ENCODE data around the gene WNK2.

WNK2 gene

DNA sequence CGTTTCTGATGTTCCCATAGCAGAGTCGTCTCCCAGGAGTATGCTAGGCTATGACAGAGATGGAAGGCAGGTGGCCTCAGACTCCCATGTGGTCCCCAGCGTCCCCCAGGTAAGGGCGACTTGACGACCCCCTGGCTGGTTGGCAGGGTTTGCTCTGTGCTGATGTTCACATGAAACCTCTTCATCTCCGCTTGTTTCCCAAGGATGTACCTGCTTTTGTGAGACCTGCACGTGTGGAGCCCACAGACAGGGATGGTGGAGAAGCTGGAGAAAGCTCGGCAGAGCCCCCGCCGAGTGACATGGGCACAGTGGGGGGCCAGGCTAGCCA, 108.3 kb downstream of the WNK2 start:
- H3K9ac ChIP-seq (ENCODE audit: low read depth, low read length), result no peak overlapping the region
- no peak overlapping the region for H3K27ac ChIP-seq (ENCODE audit: low read length)
- no peak overlapping the region for H3K4me3 ChIP-seq (ENCODE audit: low read length)
- no peaks in the 10 kb centered on the region for H3K36me3 ChIP-seq (ENCODE audit: insufficient read depth, low read depth, low read length)
- H3K27me3 ChIP-seq (ENCODE audit: insufficient read depth, low read length), result no peaks in the 10 kb centered on the region
- no peaks in the 10 kb centered on the region for H3K4me1 ChIP-seq (ENCODE audit: insufficient read depth, low read length)
- H3K9me3 ChIP-seq (ENCODE audit: insufficient read depth, low read depth, low read length), result no peaks in the 10 kb centered on the region

DNA sequence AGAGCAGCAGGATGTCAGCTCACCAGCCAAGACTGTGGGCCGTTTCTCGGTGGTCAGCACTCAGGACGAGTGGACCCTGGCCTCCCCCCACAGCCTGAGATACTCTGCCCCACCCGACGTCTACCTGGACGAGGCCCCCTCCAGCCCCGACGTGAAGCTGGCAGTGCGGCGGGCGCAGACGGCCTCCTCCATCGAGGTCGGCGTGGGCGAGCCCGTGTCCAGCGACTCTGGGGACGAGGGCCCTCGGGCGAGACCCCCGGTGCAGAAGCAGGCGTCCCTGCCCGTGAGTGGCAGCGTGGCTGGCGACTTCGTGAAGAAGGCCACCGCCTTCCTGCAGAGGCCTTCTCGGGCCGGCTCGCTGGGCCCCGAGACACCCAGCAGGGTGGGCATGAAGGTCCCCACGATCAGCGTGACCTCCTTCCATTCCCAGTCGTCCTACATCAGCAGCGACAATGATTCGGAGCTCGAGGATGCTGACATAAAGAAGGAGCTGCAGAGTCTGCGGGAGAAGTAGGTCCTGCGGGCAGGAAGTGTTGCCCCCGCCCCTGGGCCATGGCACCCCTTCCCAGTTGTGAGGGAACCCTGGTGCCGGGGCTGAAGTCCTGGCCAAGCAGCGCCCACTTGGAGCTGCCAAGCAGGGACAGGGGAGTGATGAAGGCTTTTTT, 108.9 kb downstream of the WNK2 start:
- Histone ChIP-seq H3K36me3 (ENCODE audit: insufficient read depth, low read depth, low read length) (no peaks in the 10 kb centered on the region), H3K9ac (ENCODE audit: low read depth, low read length) (no peak overlapping the region), H3K27me3 (ENCODE audit: insufficient read depth, low read length) (no peaks in the 10 kb centered on the region), H3K4me3 (ENCODE audit: low read length) (no peak overlapping the region), H3K27ac (ENCODE audit: low read length) (no peak overlapping the region), H3K9me3 (ENCODE audit: insufficient read depth, low read depth, low read length) (no peaks in the 10 kb centered on the region), H3K4me1 (ENCODE audit: insufficient read depth, low read length) (no peaks in the 10 kb centered on the region)

- Histone ChIP-seq H3K36me3 (ENCODE audit: insufficient read depth, low read depth, low read length) (no peaks in the 10 kb centered on the region), H3K27me3 (ENCODE audit: insufficient read depth, low read length) (no peaks in the 10 kb centered on the region), H3K27ac (ENCODE audit: low read length) (no peak overlapping the region), H3K9me3 (ENCODE audit: insufficient read depth, low read depth, low read length) (no peaks in the 10 kb centered on the region), H3K4me3 (ENCODE audit: low read length) (no peak overlapping the region), H3K4me1 (ENCODE audit: insufficient read depth, low read length) (no peaks in the 10 kb centered on the region), H3K9ac (ENCODE audit: low read depth, low read length) (no peak overlapping the region)
Observed at GRCh38 chr9:93294011-93294410, 110.1 kb downstream of the WNK2 start.

DNA sequence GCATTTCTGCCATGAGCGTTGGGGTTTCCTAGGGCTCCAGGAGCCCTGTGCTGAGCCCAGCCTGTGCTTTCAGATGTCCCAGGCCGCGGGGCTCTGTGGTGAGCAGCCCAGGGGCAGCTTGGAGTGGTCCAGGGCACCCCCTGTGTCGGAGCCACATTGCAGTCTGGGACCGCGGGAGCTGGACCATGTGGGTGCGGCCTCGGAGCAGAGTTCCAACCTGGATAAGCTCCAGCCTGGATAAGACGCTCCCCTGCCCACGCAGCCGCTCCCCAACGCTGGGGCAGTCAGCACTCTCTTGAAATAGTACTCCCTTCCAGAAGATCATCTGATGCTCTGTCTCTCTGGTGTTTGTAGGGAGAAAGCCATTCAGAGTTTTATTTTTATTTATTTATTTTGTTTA, 111.1 kb downstream of the WNK2 start:
- H3K27me3 ChIP-seq (ENCODE audit: insufficient read depth, low read length), result no peaks in the 10 kb centered on the region
- no peaks in the 10 kb centered on the region for H3K4me1 ChIP-seq (ENCODE audit: insufficient read depth, low read length)
- H3K27ac ChIP-seq (ENCODE audit: low read length), result no peak overlapping the region

GRCh38 chr9:93295456-93296076, 111.6 kb downstream of the WNK2 start:
- no peak overlapping the region for H3K27ac ChIP-seq (ENCODE audit: low read length)
- H3K4me3 ChIP-seq (ENCODE audit: low read length), result no peak overlapping the region
- no peaks in the 10 kb centered on the region for H3K36me3 ChIP-seq (ENCODE audit: insufficient read depth, low read depth, low read length)
- H3K9ac ChIP-seq (ENCODE audit: low read depth, low read length), result no peak overlapping the region
- no peaks in the 10 kb centered on the region for H3K4me1 ChIP-seq (ENCODE audit: insufficient read depth, low read length)
- no peaks in the 10 kb centered on the region for H3K9me3 ChIP-seq (ENCODE audit: insufficient read depth, low read depth, low read length)
- no peaks in the 10 kb centered on the region for H3K27me3 ChIP-seq (ENCODE audit: insufficient read depth, low read length)

More for the DNA sequence above, 111.1 kb downstream of the WNK2 start:
- H3K9me3 ChIP-seq (ENCODE audit: insufficient read depth, low read depth, low read length), result no peaks in the 10 kb centered on the region
- no peak overlapping the region for H3K9ac ChIP-seq (ENCODE audit: low read depth, low read length)
- H3K36me3 ChIP-seq (ENCODE audit: insufficient read depth, low read depth, low read length), result no peaks in the 10 kb centered on the region
- no peak overlapping the region for H3K4me3 ChIP-seq (ENCODE audit: low read length)

- Histone ChIP-seq H3K9me3 (ENCODE audit: insufficient read depth, low read depth, low read length) (no peaks in the 10 kb centered on the region), H3K4me3 (ENCODE audit: low read length) (no peak overlapping the region), H3K36me3 (ENCODE audit: insufficient read depth, low read depth, low read length) (no peaks in the 10 kb centered on the region), H3K27ac (ENCODE audit: low read length) (no peak overlapping the region), H3K4me1 (ENCODE audit: insufficient read depth, low read length) (no peaks in the 10 kb centered on the region), H3K27me3 (ENCODE audit: insufficient read depth, low read length) (no peaks in the 10 kb centered on the region), H3K9ac (ENCODE audit: low read depth, low read length) (no peak overlapping the region)
Observed at GRCh38 chr9:93296889-93297480, 113.0 kb downstream of the WNK2 start.

- H3K27ac ChIP-seq (ENCODE audit: low read length), result no peak overlapping the region
- H3K4me1 ChIP-seq (ENCODE audit: insufficient read depth, low read length), result no peaks in the 10 kb centered on the region
- no peaks in the 10 kb centered on the region for H3K27me3 ChIP-seq (ENCODE audit: insufficient read depth, low read length)
- H3K36me3 ChIP-seq (ENCODE audit: insufficient read depth, low read depth, low read length), result no peaks in the 10 kb centered on the region
- H3K4me3 ChIP-seq (ENCODE audit: low read length), result no peak overlapping the region
- H3K9ac ChIP-seq (ENCODE audit: low read depth, low read length), result no peak overlapping the region
- no peaks in the 10 kb centered on the region for H3K9me3 ChIP-seq (ENCODE audit: insufficient read depth, low read depth, low read length)
Observed at GRCh38 chr9:93297659-93298497, 113.9 kb downstream of the WNK2 start.

DNA sequence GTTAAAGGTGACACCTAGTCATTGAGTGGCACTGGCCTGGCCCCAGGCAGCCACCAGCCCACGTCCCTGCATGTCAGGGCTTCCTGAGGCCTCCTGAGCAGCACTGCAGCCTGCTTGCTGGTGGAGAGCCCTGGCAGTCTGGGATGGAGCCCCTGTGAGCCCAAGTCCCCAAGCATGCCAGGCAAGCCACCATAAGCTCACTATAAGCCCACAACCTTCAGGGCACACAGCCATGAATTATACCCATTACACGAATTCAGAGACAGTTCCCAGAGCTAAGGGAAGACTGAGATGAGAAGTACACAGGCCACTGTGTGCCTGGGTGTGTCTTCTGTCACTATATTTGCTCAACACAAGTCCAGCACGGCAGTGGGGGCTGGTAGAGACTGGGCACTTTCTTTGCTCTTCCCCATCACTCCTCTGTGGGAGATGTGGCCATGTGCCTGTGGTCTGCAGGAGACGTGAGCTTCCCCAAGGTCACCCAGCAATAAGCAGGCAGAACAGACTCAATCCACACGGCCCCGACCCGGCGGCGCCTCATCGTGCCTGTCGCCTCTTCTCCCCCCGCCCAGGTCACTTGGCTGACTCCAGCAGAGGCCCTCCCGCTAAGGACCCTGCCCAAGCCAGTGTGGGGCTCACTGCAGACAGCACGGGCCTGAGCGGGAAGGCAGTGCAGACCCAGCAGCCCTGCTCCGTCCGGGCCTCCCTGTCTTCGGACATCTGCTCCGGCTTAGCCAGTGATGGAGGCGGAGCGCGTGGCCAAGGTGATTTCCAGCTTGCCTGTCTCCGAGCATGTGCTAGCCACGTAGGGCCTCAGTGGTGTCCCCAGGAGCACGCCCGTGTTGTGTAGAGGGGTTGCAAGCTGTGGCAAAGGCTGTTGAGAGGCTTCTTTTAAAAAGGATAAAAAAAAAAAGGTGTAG, 114.8 kb downstream of the WNK2 start:
- no peaks in the 10 kb centered on the region for H3K4me1 ChIP-seq (ENCODE audit: insufficient read depth, low read length)
- no peak overlapping the region for H3K4me3 ChIP-seq (ENCODE audit: low read length)
- no peak overlapping the region for H3K9ac ChIP-seq (ENCODE audit: low read depth, low read length)
- H3K27me3 ChIP-seq (ENCODE audit: insufficient read depth, low read length), result no peaks in the 10 kb centered on the region
- no peak overlapping the region for H3K27ac ChIP-seq (ENCODE audit: low read length)
- no peaks in the 10 kb centered on the region for H3K36me3 ChIP-seq (ENCODE audit: insufficient read depth, low read depth, low read length)
- no peaks in the 10 kb centered on the region for H3K9me3 ChIP-seq (ENCODE audit: insufficient read depth, low read depth, low read length)

DNA sequence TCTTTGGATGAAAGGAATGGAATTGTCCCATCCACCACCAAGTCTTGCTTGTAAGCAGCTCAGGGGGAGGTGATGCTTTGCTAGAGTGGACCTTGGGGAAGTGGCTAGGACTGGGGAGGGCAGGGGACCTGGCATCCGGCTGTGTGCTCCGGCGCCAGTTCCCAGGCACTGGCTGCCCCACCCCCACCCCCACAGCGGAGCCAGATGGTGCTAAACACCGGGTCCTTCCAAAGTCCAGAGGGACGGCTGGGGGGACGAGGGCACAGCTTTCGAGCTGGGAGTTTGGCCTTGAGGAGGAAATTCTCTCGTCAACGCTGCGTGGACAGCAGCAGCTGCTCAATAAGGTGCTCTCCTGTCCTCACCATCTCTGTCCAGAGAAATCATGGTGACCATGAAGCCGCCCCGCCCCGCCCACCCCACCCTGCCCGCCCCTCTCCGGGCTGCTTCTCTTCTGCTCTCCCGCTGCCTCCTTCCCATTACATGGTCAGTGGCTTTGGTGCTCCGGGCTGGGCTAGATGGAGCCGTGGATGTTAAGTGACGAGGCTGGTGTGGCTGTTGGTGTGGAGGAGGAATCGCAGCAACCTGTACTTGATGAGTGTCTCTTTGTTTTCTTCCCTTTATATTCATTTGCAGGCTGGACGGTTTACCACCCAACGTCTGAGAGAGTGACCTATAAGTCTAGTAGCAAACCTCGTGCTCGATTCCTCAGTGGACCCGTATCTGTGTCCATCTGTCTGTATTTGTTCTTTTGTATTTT, 115.7 kb downstream of the WNK2 start:
- no peak overlapping the region for H3K27ac ChIP-seq (ENCODE audit: low read length)
- H3K9ac ChIP-seq (ENCODE audit: low read depth, low read length), result no peak overlapping the region
- no peaks in the 10 kb centered on the region for H3K36me3 ChIP-seq (ENCODE audit: insufficient read depth, low read depth, low read length)
- H3K4me1 ChIP-seq (ENCODE audit: insufficient read depth, low read length), result no peaks in the 10 kb centered on the region
- no peak overlapping the region for H3K4me3 ChIP-seq (ENCODE audit: low read length)
- no peaks in the 10 kb centered on the region for H3K9me3 ChIP-seq (ENCODE audit: insufficient read depth, low read depth, low read length)
- H3K27me3 ChIP-seq (ENCODE audit: insufficient read depth, low read length), result no peaks in the 10 kb centered on the region

DNA sequence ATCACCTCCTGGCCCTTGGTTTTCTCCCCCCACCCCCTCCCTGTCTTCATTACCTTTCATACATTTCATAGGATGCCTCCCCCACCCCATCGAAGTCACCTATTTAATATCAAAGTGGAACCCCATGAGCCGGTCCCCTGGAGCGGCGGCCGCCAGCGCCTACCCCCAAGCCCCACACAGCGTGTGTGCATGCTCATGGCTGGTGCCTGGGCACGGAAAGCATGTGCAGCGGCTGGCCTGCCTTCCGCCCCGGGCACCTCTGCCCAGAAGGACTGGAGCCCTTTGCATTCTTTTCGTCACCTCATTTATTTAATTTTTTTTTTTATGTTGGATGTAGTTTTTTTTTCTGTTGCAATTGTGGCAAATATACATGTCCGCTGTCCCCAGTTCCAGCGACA, 116.2 kb downstream of the WNK2 start:
- no peaks in the 10 kb centered on the region for H3K27me3 ChIP-seq (ENCODE audit: insufficient read depth, low read length)
- no peak overlapping the region for H3K9ac ChIP-seq (ENCODE audit: low read depth, low read length)
- no peaks in the 10 kb centered on the region for H3K9me3 ChIP-seq (ENCODE audit: insufficient read depth, low read depth, low read length)
- H3K4me3 ChIP-seq (ENCODE audit: low read length), result no peak overlapping the region
- H3K27ac ChIP-seq (ENCODE audit: low read length), result no peak overlapping the region
- H3K36me3 ChIP-seq (ENCODE audit: insufficient read depth, low read depth, low read length), result no peaks in the 10 kb centered on the region
- no peaks in the 10 kb centered on the region for H3K4me1 ChIP-seq (ENCODE audit: insufficient read depth, low read length)
